Duodenal mucosa (tissue), 2 donors: ENCODE data around the gene ELN.

Experiments used
- H3K27ac ChIP-seq: one replicate; pipeline ENCODE4 v1.7.0; 2013; ENCODE audit warnings: low read depth, low read length
- H3K27me3 ChIP-seq, 2 donors: one replicate each; pipeline ENCODE4 v1.7.0; 2013; ENCODE audit warnings: low read length in 2 of 2, control low read depth in 1 of 2; ENCODE audit not compliant: insufficient read depth in 2 of 2, control insufficient read depth in 1 of 2
- H3K36me3 ChIP-seq, 2 donors: one replicate each; pipeline ENCODE4 v1.7.0; 2013; ENCODE audit warnings: low read length in 2 of 2, control low read depth in 1 of 2; ENCODE audit not compliant: insufficient read depth in 2 of 2, control insufficient read depth in 1 of 2
- H3K4me1 ChIP-seq, 2 donors: one replicate each; pipeline ENCODE4 v1.7.0; 2013; ENCODE audit warnings: low read length in 2 of 2, control low read depth in 1 of 2; ENCODE audit not compliant: insufficient read depth in 2 of 2, control insufficient read depth in 1 of 2
- H3K4me3 ChIP-seq, 2 donors: one replicate each; pipeline ENCODE4 v1.7.0; 2013; ENCODE audit warnings: low read length in 2 of 2, low read depth in 1 of 2
- H3K9ac ChIP-seq, 2 donors: one replicate each; pipeline ENCODE4 v1.7.0; 2013; ENCODE audit warnings: low read length in 2 of 2, low read depth in 1 of 2
- H3K9me3 ChIP-seq, 2 donors: one replicate each; pipeline ENCODE4 v1.7.0; 2013; ENCODE audit warnings: low read length in 2 of 2, control low read depth in 1 of 2; ENCODE audit not compliant: control insufficient read depth in 1 of 2

The ELN gene

DNA sequence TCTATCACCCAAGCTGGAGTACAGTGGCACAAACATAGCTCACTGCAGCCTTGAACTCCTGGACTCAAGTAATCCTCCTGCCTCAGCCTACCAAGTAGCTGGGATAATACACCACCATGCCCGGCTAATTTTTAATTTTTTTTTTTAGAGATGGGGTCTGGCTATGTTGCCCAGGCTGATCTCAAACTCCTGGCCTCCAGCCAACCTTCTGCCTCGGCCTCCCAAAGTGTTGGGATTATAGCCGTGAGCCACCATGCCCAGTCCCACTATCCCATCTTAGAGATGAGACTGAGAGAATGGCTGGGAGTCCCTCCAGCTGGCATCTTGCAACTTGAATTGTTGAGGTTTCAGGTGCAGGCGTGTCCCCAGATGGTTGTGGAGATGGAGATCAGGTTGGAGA, 40.7 kb upstream of the ELN start:
- no peaks in the 10 kb centered on the region for H3K36me3 ChIP-seq
- peaks cover 9 to 13% of the 10 kb centered on the region in 2 donors for H3K4me1 ChIP-seq
- no peak overlapping the region for H3K27ac ChIP-seq
- H3K27me3 ChIP-seq, result no peaks in the 10 kb centered on the region
- H3K9me3 ChIP-seq, result no peaks in the 10 kb centered on the region
- H3K4me3 ChIP-seq, result no peak overlapping the region
- H3K9ac ChIP-seq, result no peak overlapping the region

DNA sequence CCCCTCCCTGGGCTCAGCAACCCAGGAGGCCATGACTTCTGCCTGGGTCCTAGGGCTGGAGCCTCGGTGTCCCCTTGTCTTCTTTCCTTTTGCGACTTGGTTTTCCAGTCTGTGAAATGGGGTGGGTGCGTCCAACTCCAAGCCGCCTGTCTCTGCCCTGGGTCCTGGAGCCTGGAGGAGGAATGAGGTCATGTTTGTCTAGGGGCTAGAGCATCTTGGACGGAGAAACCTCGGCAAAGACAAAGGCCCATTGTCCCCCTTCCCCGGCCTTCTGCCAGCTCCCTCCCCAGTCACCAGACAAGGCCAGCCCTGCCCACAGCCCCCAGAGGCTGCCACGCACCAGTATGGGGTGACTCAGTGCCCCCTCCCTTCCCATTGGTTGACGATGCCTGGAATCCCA, 39.8 kb upstream of the ELN start:
- H3K4me1 ChIP-seq, result peaks cover 12 to 16% of the 10 kb centered on the region in 2 donors
- H3K27me3 ChIP-seq, result no peaks in the 10 kb centered on the region
- H3K27ac ChIP-seq, result no peak overlapping the region
- no peaks in the 10 kb centered on the region for H3K9me3 ChIP-seq
- no peak overlapping the region for H3K9ac ChIP-seq
- H3K4me3 ChIP-seq, result no peak overlapping the region
- H3K36me3 ChIP-seq, result no peaks in the 10 kb centered on the region

DNA sequence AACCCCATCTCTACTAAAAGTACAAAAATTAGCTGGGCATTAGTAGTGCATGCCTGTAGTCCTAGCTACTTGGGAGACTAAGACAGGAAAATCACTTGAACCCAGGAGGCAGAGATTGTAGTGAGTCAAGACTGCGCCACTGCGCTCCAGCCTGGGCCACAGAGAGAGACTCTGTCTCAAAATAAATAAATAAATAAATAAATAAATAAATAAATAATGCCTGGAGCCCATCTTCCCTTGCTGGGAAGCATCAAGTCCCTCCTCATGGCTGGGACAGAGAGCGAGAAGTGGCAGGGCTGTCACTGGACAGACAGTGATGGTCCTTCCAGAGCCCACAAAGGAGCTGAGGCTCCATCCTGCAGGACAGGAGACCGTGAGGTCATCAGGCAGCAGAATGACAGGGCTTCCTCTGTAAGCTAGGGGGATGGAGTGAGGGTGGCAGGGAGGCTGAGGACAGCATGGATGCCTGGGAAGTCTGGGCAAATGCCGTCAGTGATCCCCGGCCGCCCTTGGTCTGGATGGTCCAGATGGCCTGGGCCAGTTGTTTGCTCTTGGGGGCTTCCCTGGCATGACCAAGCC, 36.4 kb upstream of the ELN start:
- Histone ChIP-seq H3K27ac (no peak overlapping the region), H3K36me3 (no peaks in the 10 kb centered on the region), H3K4me3 (no peak overlapping the region), H3K9me3 (peaks cover 11% of the 10 kb centered on the region in 2 donors), H3K9ac (no peak overlapping the region), H3K27me3 (no peaks in the 10 kb centered on the region), H3K4me1 (peaks cover 5 to 9% of the 10 kb centered on the region in 2 donors)

DNA sequence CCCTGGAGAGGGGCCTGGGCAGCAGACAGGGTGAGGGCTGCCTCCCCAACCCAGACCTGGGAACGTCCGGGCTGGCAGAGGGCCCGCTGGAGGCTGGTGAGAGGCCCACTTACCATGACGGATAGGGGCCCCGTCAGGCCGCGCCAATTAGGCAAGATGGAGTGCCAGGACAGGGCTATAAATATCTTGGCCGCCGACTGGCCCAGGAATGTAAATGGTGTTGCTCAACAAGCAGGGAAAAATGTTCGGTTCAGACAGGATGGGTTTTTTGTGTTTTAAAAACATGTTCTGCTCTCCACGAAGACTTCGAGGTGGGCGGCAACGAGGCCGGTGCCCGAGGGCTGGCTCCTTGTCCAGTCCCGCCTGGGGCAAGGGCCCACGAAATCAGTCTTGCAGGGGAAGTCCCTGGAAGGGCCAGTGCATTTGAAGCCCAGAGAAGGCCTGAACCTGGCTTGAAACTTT, 35.8 kb upstream of the ELN start:
- H3K36me3 ChIP-seq, result no peaks in the 10 kb centered on the region
- no peaks in the 10 kb centered on the region for H3K27me3 ChIP-seq
- peaks cover 11% of the 10 kb centered on the region in 2 donors for H3K9me3 ChIP-seq
- H3K27ac ChIP-seq, result no peak overlapping the region
- no peak overlapping the region for H3K9ac ChIP-seq
- H3K4me1 ChIP-seq, result peaks cover 4 to 5% of the 10 kb centered on the region in 2 donors
- H3K4me3 ChIP-seq, result no peak overlapping the region

DNA sequence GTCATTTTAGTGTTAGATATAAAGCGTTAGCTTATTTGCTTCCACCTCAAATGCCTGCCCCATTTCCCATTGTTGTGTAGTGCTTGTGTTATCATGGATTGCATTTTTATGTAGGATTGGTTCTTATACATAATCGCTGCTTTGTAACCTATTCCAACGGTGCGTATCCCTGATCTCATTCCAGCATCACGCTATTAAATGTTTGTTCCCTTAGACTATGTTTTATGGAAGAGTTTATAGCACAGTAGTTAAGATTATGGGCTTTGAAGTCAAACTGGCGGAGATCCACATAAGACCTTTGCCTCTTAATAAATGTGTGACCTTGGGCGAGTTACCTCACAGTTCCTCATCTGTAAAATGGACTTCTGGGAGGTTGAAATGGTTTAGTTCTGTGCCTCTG, 34.0 kb upstream of the ELN start:
- Histone ChIP-seq H3K27ac (no peak overlapping the region), H3K9ac (no peak overlapping the region)

DNA sequence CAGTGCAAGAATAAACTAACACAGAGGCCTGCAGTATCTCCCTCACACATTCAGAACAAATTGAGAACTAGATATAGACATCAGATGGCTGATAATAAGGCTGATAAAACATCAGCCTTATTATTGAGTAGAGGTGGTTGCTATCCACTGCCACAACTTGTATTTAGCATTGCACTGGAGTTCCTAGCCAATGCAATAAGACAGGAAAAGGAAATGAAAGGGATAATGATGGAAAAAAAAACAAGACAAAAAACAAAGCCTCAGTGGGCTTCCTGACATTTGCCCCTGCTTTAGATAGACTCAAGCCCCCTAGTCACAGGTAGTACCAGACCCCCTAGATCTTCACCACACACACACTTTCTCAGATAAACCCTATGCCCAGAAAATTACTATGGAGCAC, 33.2 kb upstream of the ELN start:
- H3K9ac ChIP-seq, result no peak overlapping the region
- H3K36me3 ChIP-seq, result no peaks in the 10 kb centered on the region
- no peak overlapping the region for H3K4me3 ChIP-seq
- H3K4me1 ChIP-seq, result peaks cover 5 to 8% of the 10 kb centered on the region in 2 donors
- no peak overlapping the region for H3K27ac ChIP-seq
- no peaks in the 10 kb centered on the region for H3K27me3 ChIP-seq
- H3K9me3 ChIP-seq, result peaks cover 11% of the 10 kb centered on the region in 2 donors

More for the DNA sequence above, 34.0 kb upstream of the ELN start:
- H3K4me3 ChIP-seq, result no peak overlapping the region
- H3K9me3 ChIP-seq, result peaks cover 11% of the 10 kb centered on the region in 2 donors
- peaks cover 5 to 8% of the 10 kb centered on the region in 2 donors for H3K4me1 ChIP-seq
- H3K36me3 ChIP-seq, result no peaks in the 10 kb centered on the region
- H3K27me3 ChIP-seq, result no peaks in the 10 kb centered on the region

DNA sequence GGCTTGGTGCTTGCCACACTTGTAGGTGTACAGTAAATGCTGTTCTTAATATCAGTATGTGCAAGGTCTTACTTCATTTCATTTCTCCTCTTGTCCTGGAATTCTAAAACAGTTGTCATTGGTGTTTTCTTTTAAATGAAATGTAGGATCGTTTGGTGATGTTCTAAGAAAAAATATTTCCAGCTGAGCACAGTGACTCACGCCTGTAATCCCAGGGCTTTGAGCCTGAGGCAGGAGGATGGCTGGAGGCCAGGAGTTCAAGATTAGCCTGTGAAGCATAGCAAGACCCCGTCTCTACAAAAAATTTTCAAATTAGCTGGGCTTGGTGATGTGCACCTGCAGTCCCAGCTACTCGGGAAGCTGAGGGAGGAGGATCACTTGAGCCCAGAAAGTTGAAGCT, 32.6 kb upstream of the ELN start:
- H3K9ac ChIP-seq, result no peak overlapping the region
- no peak overlapping the region for H3K27ac ChIP-seq
- H3K36me3 ChIP-seq, result no peaks in the 10 kb centered on the region
- H3K4me3 ChIP-seq, result no peak overlapping the region
- H3K4me1 ChIP-seq, result peaks cover 5 to 8% of the 10 kb centered on the region in 2 donors
- H3K27me3 ChIP-seq, result no peaks in the 10 kb centered on the region
- peaks cover 11% of the 10 kb centered on the region in 2 donors for H3K9me3 ChIP-seq

DNA sequence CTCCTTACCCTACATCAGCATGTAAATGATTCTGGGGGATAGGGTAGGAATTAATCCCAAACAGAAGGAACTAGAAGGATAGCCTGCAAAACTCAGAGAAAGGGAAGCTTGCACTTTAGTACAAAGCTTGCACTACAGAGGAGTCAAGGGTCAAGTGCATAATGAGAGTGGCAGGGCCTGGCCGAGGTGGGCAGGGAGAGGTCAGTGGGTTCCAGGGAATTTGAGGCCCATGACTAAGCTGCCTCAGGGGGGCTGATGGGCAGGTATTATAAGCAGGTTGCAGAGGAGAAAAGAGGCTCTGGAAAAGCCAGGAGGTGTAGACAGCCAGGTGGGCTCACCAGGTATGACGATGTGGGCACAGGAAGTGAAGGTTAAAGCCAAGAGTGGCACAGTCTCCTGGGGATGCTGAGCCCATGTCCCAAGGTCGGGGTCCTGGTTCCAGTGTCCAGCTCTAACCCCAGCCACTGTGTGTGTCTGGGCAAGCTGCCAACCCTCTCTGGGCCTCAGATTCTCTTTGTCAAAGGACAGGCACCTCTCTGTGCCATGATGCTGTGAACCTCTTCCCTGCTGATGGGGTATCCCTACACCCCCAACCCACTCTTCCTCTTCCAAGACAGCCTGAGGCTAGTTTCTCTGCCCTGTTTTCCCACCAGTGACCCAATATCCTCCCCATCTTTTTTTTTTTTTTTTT, 32.0 kb upstream of the ELN start:
- Histone ChIP-seq H3K27ac (no peak overlapping the region), H3K4me1 (peaks cover 5 to 8% of the 10 kb centered on the region in 2 donors)

DNA sequence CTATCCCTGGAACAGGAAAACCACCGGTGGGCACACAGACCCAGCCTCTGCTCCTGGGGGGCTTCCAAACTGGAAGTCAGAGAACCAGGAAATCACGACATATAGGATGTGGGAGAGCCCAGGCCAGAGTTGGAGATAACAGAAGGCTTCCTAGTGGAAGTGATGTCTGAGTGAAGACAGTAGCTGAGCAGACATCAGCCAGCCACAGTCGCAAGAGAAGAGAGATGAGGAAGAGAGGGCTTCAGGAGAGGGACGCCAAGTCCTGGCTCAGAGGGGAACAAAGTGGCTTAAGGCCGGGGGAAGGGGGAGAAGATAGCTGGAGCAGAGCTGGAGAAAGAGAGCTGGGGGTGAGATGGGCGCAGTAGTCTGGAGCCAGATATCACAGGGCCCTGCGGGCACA, 30.9 kb upstream of the ELN start:
- H3K4me1 ChIP-seq, result peaks cover 5 to 8% of the 10 kb centered on the region in 2 donors
- H3K36me3 ChIP-seq, result no peaks in the 10 kb centered on the region
- no peak overlapping the region for H3K27ac ChIP-seq

More for the DNA sequence above, 32.0 kb upstream of the ELN start:
- no peak overlapping the region for H3K9ac ChIP-seq
- H3K27me3 ChIP-seq, result no peaks in the 10 kb centered on the region
- H3K9me3 ChIP-seq, result peaks cover 11% of the 10 kb centered on the region in 2 donors
- no peaks in the 10 kb centered on the region for H3K36me3 ChIP-seq
- H3K4me3 ChIP-seq, result no peak overlapping the region

DNA sequence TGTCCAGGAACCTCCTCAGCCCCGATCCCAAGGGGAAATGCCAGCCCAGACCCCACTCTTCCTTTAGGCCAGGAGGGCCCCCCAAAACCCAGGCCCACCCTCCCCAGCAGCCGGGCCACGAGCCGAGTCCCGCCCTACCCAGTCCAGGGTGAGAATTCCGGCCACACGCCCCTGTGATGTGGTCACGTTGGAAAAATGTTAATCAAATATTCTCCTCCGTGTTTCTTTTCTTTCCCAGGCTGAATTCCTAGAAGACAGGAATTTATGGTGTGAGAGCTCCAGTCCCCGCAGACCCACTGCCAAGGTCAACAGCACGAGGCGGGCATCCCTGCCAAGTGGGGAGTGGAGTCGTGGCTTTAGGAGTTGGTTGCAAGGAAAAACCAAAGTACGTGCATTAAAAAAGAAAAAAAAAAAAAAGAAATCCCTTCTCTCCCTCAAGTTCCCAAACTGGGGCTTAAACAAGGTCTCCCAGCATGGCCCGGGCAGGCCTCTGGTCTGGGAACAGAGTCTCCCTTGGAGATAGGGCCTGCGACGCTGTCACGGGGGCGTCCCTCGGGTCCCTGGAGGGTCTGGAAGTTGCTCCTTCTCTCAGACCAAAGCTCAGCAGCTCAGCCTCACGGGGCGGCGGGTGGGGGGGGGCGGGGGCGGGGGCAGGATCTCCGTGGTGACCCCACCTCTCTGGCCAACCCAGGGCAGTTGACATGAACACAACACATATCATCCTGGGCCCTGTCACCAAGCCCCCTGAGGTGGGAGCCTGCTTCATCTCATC, 28.1 kb upstream of the ELN start:
- peaks cover 4% of the 10 kb centered on the region in 2 donors for H3K4me1 ChIP-seq
- H3K9me3 ChIP-seq, result peaks cover 4 to 7% of the 10 kb centered on the region in 2 donors
- no peaks in the 10 kb centered on the region for H3K27me3 ChIP-seq
- H3K9ac ChIP-seq, result no peak overlapping the region
- no peaks in the 10 kb centered on the region for H3K36me3 ChIP-seq
- H3K4me3 ChIP-seq, result no peak overlapping the region
- no peak overlapping the region for H3K27ac ChIP-seq

More for the DNA sequence above, 30.9 kb upstream of the ELN start:
- Histone ChIP-seq H3K9ac (no peak overlapping the region), H3K4me3 (no peak overlapping the region), H3K9me3 (peaks cover 11% of the 10 kb centered on the region in 2 donors), H3K27me3 (no peaks in the 10 kb centered on the region)
